ENCODE measurements around the gene ADGB.

Gene ADGB

DNA sequence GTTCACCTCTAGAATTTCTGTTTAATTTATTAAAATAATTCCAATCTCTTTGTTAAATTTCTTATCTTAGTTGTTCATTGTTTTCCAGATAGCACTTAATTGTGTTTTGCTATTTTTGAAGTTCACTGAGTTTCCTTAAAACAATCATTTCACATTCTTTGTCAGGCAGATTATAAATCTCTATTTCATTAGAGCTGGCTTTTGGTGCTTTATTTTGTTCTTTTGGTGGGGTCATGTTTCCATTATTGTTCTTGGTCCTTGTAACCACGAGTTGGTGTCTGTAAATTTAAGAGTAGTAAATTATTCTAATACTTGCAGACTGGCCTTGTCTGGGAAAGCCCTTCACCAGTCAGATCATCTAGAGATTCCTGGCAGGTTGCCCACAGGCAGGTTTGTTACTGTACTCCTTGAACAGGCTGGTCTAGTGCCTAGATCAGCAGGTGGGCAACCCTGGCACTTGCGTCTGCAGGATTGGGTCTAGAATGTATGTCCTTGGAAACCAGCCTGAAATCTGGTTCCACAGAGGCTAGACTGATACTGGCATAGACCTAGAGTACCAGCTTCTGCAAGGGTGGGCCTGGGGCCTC, 110.4 kb downstream of the ADGB start:
- H3K9me3 ChIP-seq (replicated peaks; ENCODE audit: insufficient read depth, low read length), result no peaks in the 10 kb centered on the region
- H3K36me3 ChIP-seq (replicated peaks; ENCODE audit: insufficient read depth, low read length), result no peaks in the 10 kb centered on the region
- no peak overlapping the region for H3K27ac ChIP-seq (ENCODE audit: low read length)
- H3K4me1 ChIP-seq (ENCODE audit: low read length), result no peaks in the 10 kb centered on the region
- no peak overlapping the region for H3K4me2 ChIP-seq (ENCODE audit: low read depth, low read length)
- no peaks in the 10 kb centered on the region for H3K79me2 ChIP-seq (ENCODE audit: low read length)
- TF ChIP-seq EZH2phosphoT487 (IDR thresholded peaks at IDR 0.05; ENCODE audit: low read length), result no peak
- TF ChIP-seq, protein P1, sequence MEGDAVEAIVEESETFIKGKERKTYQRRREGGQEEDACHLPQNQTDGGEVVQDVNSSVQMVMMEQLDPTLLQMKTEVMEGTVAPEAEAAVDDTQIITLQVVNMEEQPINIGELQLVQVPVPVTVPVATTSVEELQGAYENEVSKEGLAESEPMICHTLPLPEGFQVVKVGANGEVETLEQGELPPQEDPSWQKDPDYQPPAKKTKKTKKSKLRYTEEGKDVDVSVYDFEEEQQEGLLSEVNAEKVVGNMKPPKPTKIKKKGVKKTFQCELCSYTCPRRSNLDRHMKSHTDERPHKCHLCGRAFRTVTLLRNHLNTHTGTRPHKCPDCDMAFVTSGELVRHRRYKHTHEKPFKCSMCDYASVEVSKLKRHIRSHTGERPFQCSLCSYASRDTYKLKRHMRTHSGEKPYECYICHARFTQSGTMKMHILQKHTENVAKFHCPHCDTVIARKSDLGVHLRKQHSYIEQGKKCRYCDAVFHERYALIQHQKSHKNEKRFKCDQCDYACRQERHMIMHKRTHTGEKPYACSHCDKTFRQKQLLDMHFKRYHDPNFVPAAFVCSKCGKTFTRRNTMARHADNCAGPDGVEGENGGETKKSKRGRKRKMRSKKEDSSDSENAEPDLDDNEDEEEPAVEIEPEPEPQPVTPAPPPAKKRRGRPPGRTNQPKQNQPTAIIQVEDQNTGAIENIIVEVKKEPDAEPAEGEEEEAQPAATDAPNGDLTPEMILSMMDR (IDR thresholded peaks at IDR 0.05; ENCODE audit: low read length), result no peak
- no peak for TF ChIP-seq EZH2 (optimal IDR thresholded peaks at IDR 0.05; ENCODE audit: low read depth, low read length)
- H3K9ac ChIP-seq (ENCODE audit: low read length), result no peak overlapping the region
- no peak overlapping the region for H2AFZ ChIP-seq (ENCODE audit: low read length)
- no peak for DNase-seq
- H3K27me3 ChIP-seq (replicated peaks; ENCODE audit: insufficient read depth, low read length), result no peaks in the 10 kb centered on the region
- no peak overlapping the region for H3K4me3 ChIP-seq (ENCODE audit: low read length)
- H3F3A ChIP-seq (ENCODE audit: insufficient read depth, low read length), result no peaks in the 10 kb centered on the region
- H4K20me1 ChIP-seq (ENCODE audit: insufficient read depth, low read length), result no peaks in the 10 kb centered on the region
- H3K9me2 ChIP-seq (replicated peaks; ENCODE audit: insufficient read depth, low read length), result no peaks in the 10 kb centered on the region

DNA sequence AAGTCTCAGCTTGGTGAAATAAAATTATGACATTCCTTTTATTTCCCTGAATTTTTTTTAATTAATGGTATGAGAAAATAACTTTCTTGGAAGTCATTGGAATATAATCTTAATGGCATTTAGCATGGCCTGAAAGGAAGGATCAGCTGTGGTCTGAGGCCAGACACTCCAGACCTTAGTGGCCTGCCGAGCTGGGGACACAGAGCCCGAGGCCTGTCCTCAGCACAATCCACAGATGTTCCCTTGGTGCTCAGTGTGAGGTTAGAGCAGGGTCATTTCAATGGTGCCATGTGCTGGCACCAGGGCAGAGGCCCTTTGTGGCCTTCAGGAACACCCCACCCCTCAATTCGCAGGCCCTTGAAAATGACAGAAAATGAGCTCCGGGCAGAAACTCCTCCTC, 120.6 kb downstream of the ADGB start:
- H3K4me3 ChIP-seq (ENCODE audit: low read length), result no peak overlapping the region
- H2AFZ ChIP-seq (ENCODE audit: low read length), result no peak overlapping the region
- H3K9me3 ChIP-seq (replicated peaks; ENCODE audit: insufficient read depth, low read length), result no peaks in the 10 kb centered on the region
- H3K9me2 ChIP-seq (replicated peaks; ENCODE audit: insufficient read depth, low read length), result no peaks in the 10 kb centered on the region
- H3K79me2 ChIP-seq (ENCODE audit: low read length), result no peaks in the 10 kb centered on the region
- H3K27ac ChIP-seq (ENCODE audit: low read length), result no peak overlapping the region
- DNase-seq, result no peak
- no peaks in the 10 kb centered on the region for H3K4me1 ChIP-seq (ENCODE audit: low read length)
- no peaks in the 10 kb centered on the region for H3F3A ChIP-seq (ENCODE audit: insufficient read depth, low read length)
- TF ChIP-seq EZH2phosphoT487 (IDR thresholded peaks at IDR 0.05; ENCODE audit: low read length), result no peak
- TF ChIP-seq EZH2 (optimal IDR thresholded peaks at IDR 0.05; ENCODE audit: low read depth, low read length), result no peak
- TF ChIP-seq, protein P1 (IDR thresholded peaks at IDR 0.05; ENCODE audit: low read length), result no peak
- no peaks in the 10 kb centered on the region for H3K36me3 ChIP-seq (replicated peaks; ENCODE audit: insufficient read depth, low read length)
- H3K4me2 ChIP-seq (ENCODE audit: low read depth, low read length), result no peak overlapping the region
- no peaks in the 10 kb centered on the region for H3K27me3 ChIP-seq (replicated peaks; ENCODE audit: insufficient read depth, low read length)
- H3K9ac ChIP-seq (ENCODE audit: low read length), result no peak overlapping the region
- no peaks in the 10 kb centered on the region for H4K20me1 ChIP-seq (ENCODE audit: insufficient read depth, low read length)

DNA sequence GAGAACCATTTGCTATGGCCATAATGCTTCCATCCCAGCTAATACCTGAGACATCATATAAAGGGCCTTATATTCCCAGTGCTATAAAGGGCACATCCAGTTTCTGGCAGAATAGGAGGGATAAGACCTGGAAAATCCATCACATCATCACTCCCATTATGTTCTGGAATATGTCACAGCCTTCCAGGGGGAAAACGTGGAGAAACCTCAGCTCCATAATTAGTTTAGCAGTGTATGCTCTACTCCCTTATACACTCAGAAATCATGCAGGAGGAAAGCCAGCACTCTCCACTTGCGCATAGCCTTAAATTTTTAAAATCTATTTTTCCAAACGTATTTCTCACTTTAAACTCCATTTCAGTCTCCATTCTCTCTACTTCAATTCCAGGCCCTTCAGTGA, 140.9 kb downstream of the ADGB start:
- no peak overlapping the region for H3K9ac ChIP-seq (ENCODE audit: low read length)
- DNase-seq, result no peak
- H3K27ac ChIP-seq (ENCODE audit: low read length), result no peak overlapping the region
- TF ChIP-seq, protein P1 (IDR thresholded peaks at IDR 0.05; ENCODE audit: low read length), result no peak
- TF ChIP-seq EZH2phosphoT487 (IDR thresholded peaks at IDR 0.05; ENCODE audit: low read length) (no peak), EZH2 (optimal IDR thresholded peaks at IDR 0.05; ENCODE audit: low read depth, low read length) (no peak)
- no peak overlapping the region for H2AFZ ChIP-seq (ENCODE audit: low read length)
- no peaks in the 10 kb centered on the region for H3K9me3 ChIP-seq (replicated peaks; ENCODE audit: insufficient read depth, low read length)
- no peaks in the 10 kb centered on the region for H3K4me1 ChIP-seq (ENCODE audit: low read length)
- no peak overlapping the region for H3K4me2 ChIP-seq (ENCODE audit: low read depth, low read length)
- no peaks in the 10 kb centered on the region for H3F3A ChIP-seq (ENCODE audit: insufficient read depth, low read length)
- H4K20me1 ChIP-seq (ENCODE audit: insufficient read depth, low read length), result no peaks in the 10 kb centered on the region
- H3K36me3 ChIP-seq (replicated peaks; ENCODE audit: insufficient read depth, low read length), result no peaks in the 10 kb centered on the region
- no peak overlapping the region for H3K4me3 ChIP-seq (ENCODE audit: low read length)
- H3K27me3 ChIP-seq (replicated peaks; ENCODE audit: insufficient read depth, low read length), result no peaks in the 10 kb centered on the region
- H3K9me2 ChIP-seq (replicated peaks; ENCODE audit: insufficient read depth, low read length), result no peaks in the 10 kb centered on the region
- no peaks in the 10 kb centered on the region for H3K79me2 ChIP-seq (ENCODE audit: low read length)

Data from MM.1S (cell line).